ENCODE measurements around the gene FAM168B. TPM values are rescaled to one million over a fixed set of nuclear protein-coding genes. Genes with fewer than 3 reads are reported as not detected.

FAM168B gene
- total and polyA plus RNA-seq, 10 of the 15 experiments (the other 5 are each of a cell fraction or from before 2014, with no cell fraction given) = 3.5 to 77.3 (median 45.9) TPM

GRCh38 chr2:131044075-131044756 is 49.0 kb downstream of the FAM168B start:
- Histone ChIP-seq H3K4me1 (ENCODE audit: control insufficient read depth, insufficient read depth, low read length) (no peaks in the 10 kb centered on the region), H3K4me3 (no peak overlapping the region), H3K9me3 (replicated peaks; ENCODE audit: control insufficient read depth, insufficient read depth, low read length) (no peaks in the 10 kb centered on the region), H3K27ac (ENCODE audit: control insufficient read depth, insufficient read depth) (no peak overlapping the region), H3K36me3 (ENCODE audit: control insufficient read depth in 2 of 2, insufficient read depth in 2 of 2, low read length in 1 of 2) (peaks cover 8 to 26% of the 10 kb centered on the region in 2 experiments; a peak in 3 of 4 replicates), H4K20me1 (ENCODE audit: control insufficient read depth, insufficient read depth) (no peaks in the 10 kb centered on the region), H3K79me2 (ENCODE audit: control insufficient read depth, insufficient read depth, low read length) (no peaks in the 10 kb centered on the region), H3K9ac (ENCODE audit: control insufficient read depth, insufficient read depth, low read length) (no peak overlapping the region), H3K4me2 (ENCODE audit: control insufficient read depth, insufficient read depth) (no peak overlapping the region), H2AFZ (ENCODE audit: control insufficient read depth, low read depth, low read length) (no peak overlapping the region), H3K27me3 (replicated peaks in 1 of 2; ENCODE audit: control insufficient read depth in 2 of 2, insufficient read depth in 2 of 2, low read length in 1 of 2) (no peaks in the 10 kb centered on the region)
- FAIRE-seq = no peak
- intact Hi-C loops (cut with micrococcal nuclease; ENCODE audit: unreplicated experiment) = no loop called here
- no peak for DNase-seq (ENCODE audit: low read depth, low spot score)
- CTCF ChIA-PET = no interaction called here
- POLR2A ChIA-PET = no interaction called here
- RAD21 ChIA-PET (ENCODE audit: unreplicated experiment) = no interaction called here
- SMC1A ChIA-PET (ENCODE audit: uncharacterized antibody, unreplicated experiment) = no interaction called here
- 87% methylated on average over 21 of the region's 24 CpGs for WGBS (ENCODE audit: insufficient coverage, insufficient replicate concordance, low lambda C conversion rate, missing lambda C conversion rate)
- no peak for TF ChIP-seq RELA (IDR thresholded peaks at IDR 0.05; ENCODE audit: borderline replicate concordance, partially characterized antibody)
- no peak for TF ChIP-seq JUND (IDR thresholded peaks at IDR 0.05; ENCODE audit: low read depth, low read length)
- TF ChIP-seq CBFB (IDR thresholded peaks at IDR 0.05; ENCODE audit: low read depth) = no peak
- no peak for TF ChIP-seq NFYB (IDR thresholded peaks at IDR 0.05; ENCODE audit: insufficient read depth, low read depth, low read length)
- TF ChIP-seq HCFC1 (IDR thresholded peaks at IDR 0.05; ENCODE audit: low read length) = no peak
- no peak for TF ChIP-seq SMARCA5 (IDR thresholded peaks at IDR 0.05)
- TF ChIP-seq, protein P1, sequence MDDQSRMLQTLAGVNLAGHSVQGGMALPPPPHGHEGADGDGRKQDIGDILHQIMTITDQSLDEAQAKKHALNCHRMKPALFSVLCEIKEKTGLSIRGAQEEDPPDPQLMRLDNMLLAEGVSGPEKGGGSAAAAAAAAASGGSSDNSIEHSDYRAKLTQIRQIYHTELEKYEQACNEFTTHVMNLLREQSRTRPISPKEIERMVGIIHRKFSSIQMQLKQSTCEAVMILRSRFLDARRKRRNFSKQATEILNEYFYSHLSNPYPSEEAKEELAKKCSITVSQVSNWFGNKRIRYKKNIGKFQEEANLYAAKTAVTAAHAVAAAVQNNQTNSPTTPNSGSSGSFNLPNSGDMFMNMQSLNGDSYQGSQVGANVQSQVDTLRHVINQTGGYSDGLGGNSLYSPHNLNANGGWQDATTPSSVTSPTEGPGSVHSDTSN (IDR thresholded peaks at IDR 0.05; ENCODE audit: insufficient replicate concordance, low read depth, low read length) = no peak
- no peak for TF ChIP-seq IRF4 (IDR thresholded peaks at IDR 0.05; ENCODE audit: low read depth, low read length)
- TF ChIP-seq, protein P2, sequence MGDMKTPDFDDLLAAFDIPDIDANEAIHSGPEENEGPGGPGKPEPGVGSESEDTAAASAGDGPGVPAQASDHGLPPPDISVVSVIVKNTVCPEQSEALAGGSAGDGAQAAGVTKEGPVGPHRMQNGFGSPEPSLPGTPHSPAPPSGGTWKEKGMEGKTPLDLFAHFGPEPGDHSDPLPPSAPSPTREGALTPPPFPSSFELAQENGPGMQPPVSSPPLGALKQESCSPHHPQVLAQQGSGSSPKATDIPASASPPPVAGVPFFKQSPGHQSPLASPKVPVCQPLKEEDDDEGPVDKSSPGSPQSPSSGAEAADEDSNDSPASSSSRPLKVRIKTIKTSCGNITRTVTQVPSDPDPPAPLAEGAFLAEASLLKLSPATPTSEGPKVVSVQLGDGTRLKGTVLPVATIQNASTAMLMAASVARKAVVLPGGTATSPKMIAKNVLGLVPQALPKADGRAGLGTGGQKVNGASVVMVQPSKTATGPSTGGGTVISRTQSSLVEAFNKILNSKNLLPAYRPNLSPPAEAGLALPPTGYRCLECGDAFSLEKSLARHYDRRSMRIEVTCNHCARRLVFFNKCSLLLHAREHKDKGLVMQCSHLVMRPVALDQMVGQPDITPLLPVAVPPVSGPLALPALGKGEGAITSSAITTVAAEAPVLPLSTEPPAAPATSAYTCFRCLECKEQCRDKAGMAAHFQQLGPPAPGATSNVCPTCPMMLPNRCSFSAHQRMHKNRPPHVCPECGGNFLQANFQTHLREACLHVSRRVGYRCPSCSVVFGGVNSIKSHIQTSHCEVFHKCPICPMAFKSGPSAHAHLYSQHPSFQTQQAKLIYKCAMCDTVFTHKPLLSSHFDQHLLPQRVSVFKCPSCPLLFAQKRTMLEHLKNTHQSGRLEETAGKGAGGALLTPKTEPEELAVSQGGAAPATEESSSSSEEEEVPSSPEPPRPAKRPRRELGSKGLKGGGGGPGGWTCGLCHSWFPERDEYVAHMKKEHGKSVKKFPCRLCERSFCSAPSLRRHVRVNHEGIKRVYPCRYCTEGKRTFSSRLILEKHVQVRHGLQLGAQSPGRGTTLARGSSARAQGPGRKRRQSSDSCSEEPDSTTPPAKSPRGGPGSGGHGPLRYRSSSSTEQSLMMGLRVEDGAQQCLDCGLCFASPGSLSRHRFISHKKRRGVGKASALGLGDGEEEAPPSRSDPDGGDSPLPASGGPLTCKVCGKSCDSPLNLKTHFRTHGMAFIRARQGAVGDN (IDR thresholded peaks at IDR 0.05) = no peak
- TF ChIP-seq MXI1 (IDR thresholded peaks at IDR 0.05; ENCODE audit: low read depth, low read length) = no peak
- TF ChIP-seq RAD21 (IDR thresholded peaks at IDR 0.05; ENCODE audit: insufficient read depth, low read depth, low read length) = no peak
- no peak for TF ChIP-seq GATAD2B (conservative IDR thresholded peaks at IDR 0.05; ENCODE audit: low read depth)
- no peak for TF ChIP-seq LARP7 (IDR thresholded peaks at IDR 0.05)
- no peak for TF ChIP-seq TCF7 (IDR thresholded peaks at IDR 0.05; ENCODE audit: borderline replicate concordance)
- in situ Hi-C loops (cut with MboI) = no loop called here
- no TSS peak for BruUV-seq (replicated peaks)
- ATAC-seq = no peak
